ENCODE measurements around the gene AADACL2. TPM values are rescaled to one million over a fixed set of nuclear protein-coding genes. Genes with fewer than 3 reads are reported as not detected.
"Not testable (repeated sequence)": the region's sequence is repeated elsewhere in the genome, so short reads cannot be mapped to it uniquely, and the experiment has no call there.

The AADACL2 gene
- total and polyA plus RNA-seq, 2 experiments from 2014 or later: not detected

GRCh38 chr3:151777880-151778279 lies 44.2 kb downstream of the AADACL2 start:
- no peaks in the 10 kb centered on the region for H3K27me3 ChIP-seq
- TF ChIP-seq, protein P1, sequence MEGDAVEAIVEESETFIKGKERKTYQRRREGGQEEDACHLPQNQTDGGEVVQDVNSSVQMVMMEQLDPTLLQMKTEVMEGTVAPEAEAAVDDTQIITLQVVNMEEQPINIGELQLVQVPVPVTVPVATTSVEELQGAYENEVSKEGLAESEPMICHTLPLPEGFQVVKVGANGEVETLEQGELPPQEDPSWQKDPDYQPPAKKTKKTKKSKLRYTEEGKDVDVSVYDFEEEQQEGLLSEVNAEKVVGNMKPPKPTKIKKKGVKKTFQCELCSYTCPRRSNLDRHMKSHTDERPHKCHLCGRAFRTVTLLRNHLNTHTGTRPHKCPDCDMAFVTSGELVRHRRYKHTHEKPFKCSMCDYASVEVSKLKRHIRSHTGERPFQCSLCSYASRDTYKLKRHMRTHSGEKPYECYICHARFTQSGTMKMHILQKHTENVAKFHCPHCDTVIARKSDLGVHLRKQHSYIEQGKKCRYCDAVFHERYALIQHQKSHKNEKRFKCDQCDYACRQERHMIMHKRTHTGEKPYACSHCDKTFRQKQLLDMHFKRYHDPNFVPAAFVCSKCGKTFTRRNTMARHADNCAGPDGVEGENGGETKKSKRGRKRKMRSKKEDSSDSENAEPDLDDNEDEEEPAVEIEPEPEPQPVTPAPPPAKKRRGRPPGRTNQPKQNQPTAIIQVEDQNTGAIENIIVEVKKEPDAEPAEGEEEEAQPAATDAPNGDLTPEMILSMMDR (IDR thresholded peaks at IDR 0.05; ENCODE audit: low read depth, low read length): no peak
- DNase-seq (ENCODE audit: low read depth in 1 of 2, low spot score in 1 of 2): no peak
- H3K4me1 ChIP-seq (ENCODE audit: low read depth): no peaks in the 10 kb centered on the region
- no peak overlapping the region for H3K27ac ChIP-seq
- H3K9me3 ChIP-seq (ENCODE audit: low read depth): no peaks in the 10 kb centered on the region
- no peaks in the 10 kb centered on the region for H3K36me3 ChIP-seq
- no peak overlapping the region for H3K4me3 ChIP-seq

DNA sequence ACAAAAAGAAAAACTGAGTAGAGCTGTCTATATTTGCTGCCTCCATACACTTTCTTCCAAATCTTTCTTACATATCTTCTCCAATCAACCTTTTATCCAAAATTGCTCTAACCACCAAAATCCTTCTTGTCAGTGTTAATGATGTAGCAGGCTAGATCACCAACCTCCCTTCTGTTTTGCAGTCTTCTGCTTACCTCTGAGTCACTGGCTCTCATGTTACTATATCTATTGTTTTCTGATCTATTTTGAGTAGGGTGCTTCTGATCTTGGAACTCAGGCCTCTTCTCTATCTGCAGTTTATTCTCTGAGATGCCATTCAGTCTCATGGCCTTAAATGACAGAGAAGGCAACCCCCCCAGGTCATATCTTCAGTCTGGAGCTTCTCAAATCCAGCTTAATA lies 53.9 kb downstream of the AADACL2 start:
- Histone ChIP-seq H3K36me3 (no peaks in the 10 kb centered on the region), H3K27ac (peak overlapping the region; percentile 73), H3K9me3 (ENCODE audit: low read depth) (no peaks in the 10 kb centered on the region), H3K27me3 (no peaks in the 10 kb centered on the region), H3K4me1 (ENCODE audit: low read depth) (peaks cover 19% of the 10 kb centered on the region), H3K4me3 (no peak overlapping the region)
- TF ChIP-seq, protein P1 (IDR thresholded peaks at IDR 0.05; ENCODE audit: low read depth, low read length): no peak
- no peak for DNase-seq (ENCODE audit: low read depth in 1 of 2, low spot score in 1 of 2)

GRCh38 chr3:151788401-151788800 lies 54.7 kb downstream of the AADACL2 start:
- peak overlapping the region; percentile 73 for H3K27ac ChIP-seq
- DNase-seq (ENCODE audit: low read depth in 1 of 2, low spot score in 1 of 2): no peak
- TF ChIP-seq, protein P1 (IDR thresholded peaks at IDR 0.05; ENCODE audit: low read depth, low read length): no peak
- H3K27me3 ChIP-seq: no peaks in the 10 kb centered on the region
- no peaks in the 10 kb centered on the region for H3K36me3 ChIP-seq
- H3K4me3 ChIP-seq: no peak overlapping the region
- no peaks in the 10 kb centered on the region for H3K9me3 ChIP-seq (ENCODE audit: low read depth)
- H3K4me1 ChIP-seq (ENCODE audit: low read depth): peaks cover 19% of the 10 kb centered on the region

- no peaks in the 10 kb centered on the region for H3K9me3 ChIP-seq (ENCODE audit: low read depth)
- DNase-seq (ENCODE audit: low read depth in 1 of 2, low spot score in 1 of 2): no peak
- no peak overlapping the region for H3K4me3 ChIP-seq
- no peaks in the 10 kb centered on the region for H3K36me3 ChIP-seq
- TF ChIP-seq, protein P1 (IDR thresholded peaks at IDR 0.05; ENCODE audit: low read depth, low read length): no peak
- H3K27me3 ChIP-seq: no peaks in the 10 kb centered on the region
- no peak overlapping the region for H3K27ac ChIP-seq
- peaks cover 19% of the 10 kb centered on the region for H3K4me1 ChIP-seq (ENCODE audit: low read depth)
These were observed 56.2 kb downstream of the AADACL2 start for GRCh38 chr3:151789853-151790463.

DNA sequence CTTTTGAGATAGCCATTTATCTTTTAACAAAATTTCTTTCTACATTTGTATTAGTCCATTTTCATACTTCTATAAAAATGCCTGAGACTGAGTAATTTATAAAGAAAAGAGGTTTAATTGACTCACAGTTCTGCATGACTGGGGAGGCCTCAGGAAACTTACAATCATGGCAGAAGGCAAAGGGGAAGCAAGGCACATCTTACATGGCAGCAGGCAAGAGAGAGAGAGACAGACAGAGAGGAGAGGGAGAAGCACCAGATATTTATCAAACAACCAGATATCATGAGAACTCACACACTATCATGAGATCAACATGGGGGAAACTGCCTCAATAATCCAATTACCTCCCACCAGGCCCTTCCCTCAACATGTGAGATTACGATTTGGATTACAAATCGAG lies 57.0 kb downstream of the AADACL2 start:
- H3K36me3 ChIP-seq; H3K27me3 ChIP-seq; H3K27ac ChIP-seq; H3K9me3 ChIP-seq (ENCODE audit: low read depth); H3K4me3 ChIP-seq; DNase-seq (ENCODE audit: low read depth in 1 of 2, low spot score in 1 of 2): not testable (repeated sequence)
- peaks cover 19% of the 10 kb centered on the region for H3K4me1 ChIP-seq (ENCODE audit: low read depth)

GRCh38 chr3:151792411-151792810 lies 58.7 kb downstream of the AADACL2 start:
- peak in 1 of 2 donors; percentile 46 for DNase-seq (ENCODE audit: low read depth in 1 of 2, low spot score in 1 of 2)
- no peaks in the 10 kb centered on the region for H3K9me3 ChIP-seq (ENCODE audit: low read depth)
- no peaks in the 10 kb centered on the region for H3K36me3 ChIP-seq
- H3K4me3 ChIP-seq: no peak overlapping the region
- H3K27ac ChIP-seq: no peak overlapping the region
- TF ChIP-seq, protein P1 (IDR thresholded peaks at IDR 0.05; ENCODE audit: low read depth, low read length): no peak
- no peaks in the 10 kb centered on the region for H3K27me3 ChIP-seq
- H3K4me1 ChIP-seq (ENCODE audit: low read depth): peaks cover 11% of the 10 kb centered on the region
